B cell (primary cell): ENCODE measurements around the gene OR4K2. TPM values are rescaled to one million over a fixed set of nuclear protein-coding genes. Genes with fewer than 3 reads are reported as not detected.

Experiments used
- ATAC-seq: fragments of 200-7000 bp; cut with Tn5 transposase; one replicate; pipeline ENCODE4 v1.10.0; 2021; ENCODE audit warnings: low read depth, mild to moderate bottlenecking, moderate number of reproducible peaks, moderate library complexity
- CTCF ChIA-PET: fragments of 350-600 bp; sonication (Branson Sonifier 250); formaldehyde crosslinking; loops from one replicate; lab custom pipeline; 2021; ENCODE audit warnings: antibody characterized with exemption, inconsistent platforms; lab: Charles Lee
- POLR2A ChIA-PET: fragments of 350-600 bp; sonication (Branson Sonifier 250); formaldehyde crosslinking; loops from one replicate; lab custom pipeline; 2021; ENCODE audit warnings: antibody characterized with exemption; lab: Charles Lee
- DNase-seq: peaks from one replicate; pipeline ENCODE4 v3.0.0; 2013
- H2AFZ ChIP-seq: 2 replicates; pipeline ENCODE4 v1.6.1; 2012; ENCODE audit warnings: mild to moderate bottlenecking, low read depth, low read length; ENCODE audit not compliant: insufficient read depth, poor library complexity, severe bottlenecking
- H3K27ac ChIP-seq, 2 donors: 1 replicate in 1 of 2; 2 replicates in 1 of 2; pipeline ENCODE4 v1.5.1; 2012 to 2013; ENCODE audit warnings: low read length in 2 of 2, mild to moderate bottlenecking in 2 of 2, moderate library complexity in 1 of 2
- H3K27me3 ChIP-seq, 4 experiments: fragments of 200-600 bp in 1 of 4; sonication (generic) in 1 of 4; replicated peaks in 1 of 4; 1 replicate in 2 of 4; 2 replicates in 2 of 4; pipeline versions ENCODE4 v1.6.1 to v1.7.0; 2013 to 2016; ENCODE audit warnings: low read length in 3 of 4, mild to moderate bottlenecking in 2 of 4, mixed read lengths in 1 of 4, moderate library complexity in 1 of 4; ENCODE audit not compliant: insufficient read depth in 4 of 4, control insufficient read depth in 3 of 4; ENCODE audit errors: control extremely low read depth in 1 of 4
- H3K36me3 ChIP-seq, 2 experiments: replicated peaks in 1 of 2; 1 replicate in 1 of 2; 2 replicates in 1 of 2; pipeline versions ENCODE4 v1.6.1 to v1.7.1; 2013; ENCODE audit warnings: low read length in 1 of 2; ENCODE audit not compliant: insufficient read depth in 2 of 2, control insufficient read depth in 1 of 2; ENCODE audit errors: control extremely low read depth in 1 of 2, extremely low read depth in 1 of 2
- H3K4me1 ChIP-seq, 2 donors: fragments of 200-600 bp in 1 of 2; sonication (generic) in 1 of 2; 1 replicate in 1 of 2; 2 replicates in 1 of 2; pipeline versions ENCODE4 v1.5.1 to v1.6.1; 2013 to 2017; ENCODE audit warnings: low read length in 2 of 2; ENCODE audit not compliant: control insufficient read depth in 2 of 2, insufficient read depth in 2 of 2
- H3K4me2 ChIP-seq: replicated peaks from 2 replicates; pipeline ENCODE3; 2012; ENCODE audit warnings: mild to moderate bottlenecking, low read depth, low read length; ENCODE audit not compliant: poor library complexity, severe bottlenecking
- H3K4me3 ChIP-seq, 5 experiments: fragments of 200-600 bp in 1 of 5; sonication (generic) in 1 of 5; 1 replicate in 3 of 5; 2 replicates in 2 of 5; pipeline versions ENCODE4 v1.5.1 to v1.7.0; 2011 to 2016; ENCODE audit warnings: low read length in 4 of 5, mild to moderate bottlenecking in 4 of 5, low read depth in 2 of 5, control low read depth in 1 of 5, moderate library complexity in 1 of 5; ENCODE audit not compliant: insufficient read depth in 1 of 5; ENCODE audit errors: control extremely low read depth in 1 of 5, extremely low read depth in 1 of 5
- H3K79me2 ChIP-seq: fragments of 200-600 bp; sonication (generic); one replicate; pipeline ENCODE4 v1.6.0; 2016; ENCODE audit warnings: low read length; ENCODE audit not compliant: control insufficient read depth, insufficient read depth
- H3K9ac ChIP-seq: fragments of 200-600 bp; sonication (generic); 2 replicates; pipeline ENCODE4 v1.6.1; 2017; ENCODE audit warnings: mild to moderate bottlenecking, low read length, moderate library complexity
- H3K9me3 ChIP-seq, 3 donors: one replicate each; pipeline versions ENCODE4 v1.6.1 to v1.7.1; 2013; ENCODE audit warnings: low read length in 2 of 3; ENCODE audit not compliant: control insufficient read depth in 2 of 3, insufficient read depth in 1 of 3; ENCODE audit errors: control extremely low read depth in 1 of 3
- H4K20me1 ChIP-seq: 2 replicates; pipeline ENCODE4 v1.6.0; 2012; ENCODE audit warnings: mild to moderate bottlenecking, low read length; ENCODE audit not compliant: insufficient read depth, control insufficient read depth, poor library complexity, severe bottlenecking
- H3K27ac Mint-ChIP-seq: one replicate; pipeline ENCODE4 v1.8.0; 2021; ENCODE audit warnings: mixed read lengths
- H3K27me3 Mint-ChIP-seq: one replicate; pipeline ENCODE4 v1.8.0; 2021; ENCODE audit warnings: mixed read lengths
- H3K4me1 Mint-ChIP-seq: one replicate; pipeline ENCODE4 v1.8.0; 2021; ENCODE audit warnings: mixed read lengths
- H3K4me3 Mint-ChIP-seq: one replicate; pipeline ENCODE4 v1.8.0; 2021; ENCODE audit warnings: mixed read lengths
- H3K9me3 Mint-ChIP-seq: one replicate; pipeline ENCODE4 v1.8.0; 2022; ENCODE audit warnings: mixed read lengths; ENCODE audit not compliant: insufficient read depth
- CTCF ChIP-seq: fragments of 200-600 bp; IDR thresholded peaks from one replicate; pipeline ENCODE4 v1.8.0; 2022; ENCODE audit warnings: antibody characterized with exemption, mild to moderate bottlenecking
- EZH2 ChIP-seq: IDR thresholded peaks from 2 replicates; pipeline ENCODE4 v1.6.1; 2012; ENCODE audit warnings: borderline replicate concordance, low read depth, mild to moderate bottlenecking, moderate library complexity, low read length; ENCODE audit not compliant: insufficient read depth, poor library complexity, severe bottlenecking
- WGBS: methylation state at CpG from one replicate; pipeline ENCODE4 v1.1.5; 2013; ENCODE audit warnings: missing lambda C conversion rate; ENCODE audit not compliant: insufficient coverage; 5-methylcytosine and 5-hydroxymethylcytosine counted together
- intact Hi-C: fragments of 100-400 bp; cut with micrococcal nuclease; formaldehyde crosslinking; loops from one replicate; pipeline ENCODE4 v1.10.0; 2022
- polyA plus RNA-seq: library from polyadenylated mRNA; depleted of rRNA; stranded (reverse); fragments of >200 nt; gene quantifications from 2 replicates; pipeline ENCODE4 v1.2.3, GENCODE V29; 2012
- total RNA-seq, 2 donors: library from RNA; stranded (reverse); fragments of 120-200 nt in 1 of 2; gene quantifications; 1 replicate in 1 of 2; 2 replicates in 1 of 2; pipeline versions ENCODE4 v1.2.3 to v1.2.4, GENCODE V29; 2013 to 2022

The OR4K2 gene
- total and polyA plus RNA-seq, 2 donors (not counting 1 experiment from before 2014, with no cell fraction given), result not detected

GRCh38 chr14:19902409-19902808 lies 27.5 kb downstream of the OR4K2 start:
- 76% methylated on average over 2 of the region's 4 CpGs for WGBS
- Histone ChIP-seq H3K4me1 (no peaks in the 10 kb centered on the region), H3K9ac (no peak overlapping the region), H3K27me3 (no peaks in the 10 kb centered on the region), H3K27ac (no peak overlapping the region), H3K9me3 (peaks cover 0 to 6% (median 3%) of the 10 kb centered on the region in 3 donors), H3K4me2 (no peak overlapping the region), H3K4me3 (no peak overlapping the region), H2AFZ (no peak overlapping the region), H4K20me1 (no peaks in the 10 kb centered on the region), H3K79me2 (no peaks in the 10 kb centered on the region), H3K36me3 (no peaks in the 10 kb centered on the region)
- H3K4me3 Mint-ChIP-seq, result no peak overlapping the region
- POLR2A ChIA-PET, result no interaction called here
- H3K27ac Mint-ChIP-seq, result no peak overlapping the region
- H3K4me1 Mint-ChIP-seq, result no peaks in the 10 kb centered on the region
- intact Hi-C loops, result no loop called here
- CTCF ChIA-PET, result no interaction called here
- peaks cover 4% of the 10 kb centered on the region for H3K9me3 Mint-ChIP-seq
- DNase-seq (no peak), ATAC-seq (no peak)
- no peak for TF ChIP-seq EZH2
- no peak for TF ChIP-seq CTCF
- H3K27me3 Mint-ChIP-seq, result no peaks in the 10 kb centered on the region

- no peak overlapping the region for H3K4me3 Mint-ChIP-seq
- H3K9ac ChIP-seq, result no peak overlapping the region
- TF ChIP-seq EZH2 (no peak), CTCF (no peak)
- no peaks in the 10 kb centered on the region for H3K4me1 Mint-ChIP-seq
- H3K4me2 ChIP-seq, result no peak overlapping the region
- DNase-seq, result no peak
- CTCF ChIA-PET, result no interaction called here
- POLR2A ChIA-PET, result no interaction called here
- intact Hi-C loops, result no loop called here
- peaks cover 4% of the 10 kb centered on the region for H3K9me3 Mint-ChIP-seq
- H3K4me3 ChIP-seq, result no peak overlapping the region
- H4K20me1 ChIP-seq, result no peaks in the 10 kb centered on the region
- no peaks in the 10 kb centered on the region for H3K36me3 ChIP-seq
- no peaks in the 10 kb centered on the region for H3K4me1 ChIP-seq
- no peaks in the 10 kb centered on the region for H3K27me3 Mint-ChIP-seq
- H3K27ac Mint-ChIP-seq, result no peak overlapping the region
- no peak overlapping the region for H3K27ac ChIP-seq
- ATAC-seq, result no peak
- H2AFZ ChIP-seq, result no peak overlapping the region
- peaks cover 0 to 3% (median 2%) of the 10 kb centered on the region in 3 donors for H3K9me3 ChIP-seq
- H3K79me2 ChIP-seq, result no peaks in the 10 kb centered on the region
- no peaks in the 10 kb centered on the region for H3K27me3 ChIP-seq
Measured at GRCh38 chr14:19906665-19907064, 31.7 kb downstream of the OR4K2 start.
